Measurements from ENCODE around the gene DMRT3. TPM values are rescaled to one million over a fixed set of nuclear protein-coding genes. Genes with fewer than 3 reads are reported as not detected.
"Not testable (repeated sequence)": the region's sequence is repeated elsewhere in the genome, so short reads cannot be mapped to it uniquely, and the experiment has no call there.

The DMRT3 gene
- total RNA-seq, 4 donors from 2014 or later, result 0.12 TPM; not detected in 3

GRCh38 chr9:994005-994404, 17.6 kb downstream of the DMRT3 start:
- H3K4me3 ChIP-seq, result no peak overlapping the region
- peaks cover 0 to 2% (median 0%) of the 10 kb centered on the region in 3 donors for H3K4me1 ChIP-seq
- no peak for TF ChIP-seq POLR2A (IDR thresholded peaks at IDR 0.05)
- TF ChIP-seq CTCF (IDR thresholded peaks at IDR 0.05), result no peak
- TF ChIP-seq EP300 (IDR thresholded peaks at IDR 0.05), result no peak
- TF ChIP-seq POLR2AphosphoS5 (IDR thresholded peaks at IDR 0.05), result no peak
- H3K9me3 ChIP-seq, result peaks cover 0 to 4% (median 0%) of the 10 kb centered on the region in 3 donors
- no peak for ATAC-seq
- whole genome bisulfite sequencing, 2 donors (ENCODE audit: low coverage in 1 of 2), result 47 to 78% methylated on average over 4 of the region's 4 CpGs
- H3K27ac ChIP-seq, result no peak overlapping the region
- no peaks in the 10 kb centered on the region for H3K36me3 ChIP-seq
- peaks cover 37% of the 10 kb centered on the region for H3K27me3 ChIP-seq

- Histone ChIP-seq H3K9me3 (peaks cover 0 to 4% (median 0%) of the 10 kb centered on the region in 3 donors), H3K36me3 (no peaks in the 10 kb centered on the region), H3K4me1 (peaks cover 0 to 13% (median 0%) of the 10 kb centered on the region in 3 donors), H3K27me3 (peaks cover 25% of the 10 kb centered on the region), H3K4me3 (no peak overlapping the region), H3K27ac (no peak overlapping the region)
- TF ChIP-seq POLR2A (IDR thresholded peaks at IDR 0.05), result no peak
- no peak for TF ChIP-seq EP300 (IDR thresholded peaks at IDR 0.05)
- no peak for TF ChIP-seq CTCF (IDR thresholded peaks at IDR 0.05)
- no peak for TF ChIP-seq POLR2AphosphoS5 (IDR thresholded peaks at IDR 0.05)
- ATAC-seq, result no peak
- 80% methylated on average over 2 to 4 of the region's 4 CpGs for WGBS, 2 donors (ENCODE audit: low coverage in 1 of 2)
Measured at GRCh38 chr9:995192-995591, 18.7 kb downstream of the DMRT3 start.

- 30 to 31% methylated on average over 3 of the region's 3 CpGs for WGBS, 2 donors (ENCODE audit: low coverage in 1 of 2)
- TF ChIP-seq CTCF (IDR thresholded peaks at IDR 0.05) (no peak), EP300 (IDR thresholded peaks at IDR 0.05) (no peak), POLR2AphosphoS5 (IDR thresholded peaks at IDR 0.05) (no peak), POLR2A (IDR thresholded peaks at IDR 0.05) (no peak)
- peaks cover 0 to 13% (median 0%) of the 10 kb centered on the region in 3 donors for H3K4me1 ChIP-seq
- no peak overlapping the region for H3K27ac ChIP-seq
- H3K36me3 ChIP-seq, result no peaks in the 10 kb centered on the region
- no peak for ATAC-seq
- H3K9me3 ChIP-seq, result peaks cover 0 to 4% (median 0%) of the 10 kb centered on the region in 3 donors
- no peak overlapping the region for H3K4me3 ChIP-seq
- peaks cover 19% of the 10 kb centered on the region for H3K27me3 ChIP-seq
Measured at GRCh38 chr9:995781-996180, 19.3 kb downstream of the DMRT3 start.

- not testable (repeated sequence) for H3K4me3 ChIP-seq, H3K9me3 ChIP-seq, H3K27me3 ChIP-seq, H3K36me3 ChIP-seq, ATAC-seq, H3K27ac ChIP-seq
- peaks cover 0 to 13% (median 0%) of the 10 kb centered on the region in 3 donors for H3K4me1 ChIP-seq
- WGBS, 2 donors (ENCODE audit: low coverage in 1 of 2), result 70 to 92% methylated on average over 5 of the region's 55 CpGs
- TF ChIP-seq CTCF (IDR thresholded peaks at IDR 0.05), result peak in 2 of 4 experiments; percentile 21 to 33
Measured at GRCh38 chr9:998299-999110, 22.1 kb downstream of the DMRT3 start.

GRCh38 chr9:1001838-1002237, 25.4 kb downstream of the DMRT3 start:
- WGBS, 2 donors (ENCODE audit: low coverage in 1 of 2), result 80 to 90% methylated on average over 2 to 4 of the region's 4 CpGs
- no peaks in the 10 kb centered on the region for H3K36me3 ChIP-seq
- H3K9me3 ChIP-seq, result peaks cover 0 to 4% (median 0%) of the 10 kb centered on the region in 3 donors
- H3K27ac ChIP-seq, result no peak overlapping the region
- H3K4me3 ChIP-seq, result no peak overlapping the region
- peaks cover 0 to 13% (median 0%) of the 10 kb centered on the region in 3 donors for H3K4me1 ChIP-seq
- no peak for ATAC-seq
- TF ChIP-seq POLR2A (IDR thresholded peaks at IDR 0.05), result no peak
- no peak for TF ChIP-seq CTCF (IDR thresholded peaks at IDR 0.05)
- H3K27me3 ChIP-seq, result peaks cover 33% of the 10 kb centered on the region

Data from gastroesophageal sphincter (tissue), 4 donors.